GM12892 (cell line): ENCODE measurements around the gene MRTFB.

ENCODE experiments used
- POLR2A ChIP-seq: IDR thresholded peaks from 2 replicates; pipeline ENCODE4 v1.6.1; 2011; ENCODE audit warnings: low read depth, low read length, control low read depth
- POLR2AphosphoS5 ChIP-seq: IDR thresholded peaks from 2 replicates; pipeline ENCODE4 v1.6.1; 2011; ENCODE audit warnings: low read depth, low read length, control low read depth
- TAF1 ChIP-seq: IDR thresholded peaks from 2 replicates; pipeline ENCODE4 v1.6.1; 2011; ENCODE audit warnings: low read depth, mild to moderate bottlenecking, control low read depth, low read length, borderline replicate concordance

GRCh38 chr16:14242769-14243168, 171.7 kb downstream of the MRTFB start:
- TF ChIP-seq POLR2AphosphoS5 (no peak), POLR2A (no peak), TAF1 (no peak)
